H9 (cell line): ENCODE data around the gene BACE2. TPM values are rescaled to one million over a fixed set of nuclear protein-coding genes. Genes with fewer than 3 reads are reported as not detected.
"Not testable (repeated sequence)": the region's sequence is repeated elsewhere in the genome, so short reads cannot be mapped to it uniquely, and the experiment has no call there.

ENCODE experiments used
- DNase-seq: peaks from one replicate; pipeline ENCODE4 v3.0.0-alpha.2; 2017
- H2AFZ ChIP-seq: one replicate; pipeline ENCODE4 v1.6.1; 2013; ENCODE audit warnings: mild to moderate bottlenecking, low read length, control low read depth, moderate library complexity
- H2AK5ac ChIP-seq: 2 replicates; pipeline ENCODE4 v1.6.1; 2013; ENCODE audit warnings: low read length, control low read depth, mixed read lengths; ENCODE audit not compliant: insufficient read length
- H2BK120ac ChIP-seq: one replicate; pipeline ENCODE4 v1.6.1; 2013; ENCODE audit warnings: low read depth, mild to moderate bottlenecking, low read length, control low read depth, inconsistent platforms; ENCODE audit not compliant: poor library complexity, severe bottlenecking
- H2BK12ac ChIP-seq: 2 replicates; pipeline ENCODE4 v1.6.1; 2013; ENCODE audit warnings: low read length, control low read depth, mixed read lengths, low read depth; ENCODE audit not compliant: insufficient read length
- H2BK15ac ChIP-seq: 2 replicates; pipeline ENCODE4 v1.6.1; 2013; ENCODE audit warnings: low read depth, low read length, control low read depth
- H2BK20ac ChIP-seq: one replicate; pipeline ENCODE4 v1.6.1; 2013; ENCODE audit warnings: low read depth, mild to moderate bottlenecking, low read length, control low read depth, inconsistent platforms; ENCODE audit not compliant: poor library complexity, severe bottlenecking
- H2BK5ac ChIP-seq: 2 replicates; pipeline ENCODE4 v1.6.1; 2013; ENCODE audit warnings: low read length, control low read depth, mixed read lengths; ENCODE audit not compliant: insufficient read length
- H3K14ac ChIP-seq: 2 replicates; pipeline ENCODE4 v1.6.1; 2013; ENCODE audit warnings: low read length, control low read depth; ENCODE audit not compliant: insufficient read depth
- H3K18ac ChIP-seq: 2 replicates; pipeline ENCODE4 v1.6.1; 2013; ENCODE audit warnings: low read depth, mild to moderate bottlenecking, mixed read lengths, low read length, control low read depth; ENCODE audit not compliant: insufficient read length
- H3K23ac ChIP-seq: 2 replicates; pipeline ENCODE4 v1.6.1; 2013; ENCODE audit warnings: low read length, control low read depth, mixed read lengths, low read depth; ENCODE audit not compliant: insufficient read length
- H3K23me2 ChIP-seq: 2 replicates; pipeline ENCODE4 v1.6.1; 2013; ENCODE audit warnings: low read depth, mild to moderate bottlenecking, mixed read lengths, low read length, control low read depth; ENCODE audit not compliant: insufficient read length, poor library complexity, severe bottlenecking
- H3K27ac ChIP-seq: 2 replicates; pipeline ENCODE4 v1.5.1; 2013; ENCODE audit warnings: low read length, control low read depth, mixed read lengths, low read depth; ENCODE audit not compliant: insufficient read length
- H3K27me3 ChIP-seq: 2 replicates; pipeline ENCODE4 v1.6.1; 2013; ENCODE audit warnings: low read length, control low read depth, inconsistent platforms; ENCODE audit not compliant: insufficient read depth
- H3K4ac ChIP-seq: 2 replicates; pipeline ENCODE4 v1.6.1; 2013; ENCODE audit warnings: low read depth, mild to moderate bottlenecking, control low read depth, inconsistent platforms, low read length, moderate library complexity
- H3K4me1 ChIP-seq: 2 replicates; pipeline ENCODE4 v1.6.1; 2013; ENCODE audit warnings: low read length, control low read depth, inconsistent platforms; ENCODE audit not compliant: insufficient read depth
- H3K4me2 ChIP-seq: 2 replicates; pipeline ENCODE4 v1.6.1; 2013; ENCODE audit warnings: low read length, control low read depth, mixed read lengths; ENCODE audit not compliant: insufficient read length, insufficient read depth
- H3K56ac ChIP-seq: 2 replicates; pipeline ENCODE4 v1.6.1; 2013; ENCODE audit warnings: low read depth, mild to moderate bottlenecking, mixed read lengths, low read length, control low read depth; ENCODE audit not compliant: insufficient read length
- H3K79me1 ChIP-seq: 2 replicates; pipeline ENCODE4 v1.6.1; 2013; ENCODE audit warnings: low read depth, mild to moderate bottlenecking, moderate library complexity, low read length, control low read depth, inconsistent platforms; ENCODE audit not compliant: insufficient read depth, poor library complexity, severe bottlenecking
- H3K79me2 ChIP-seq: 2 replicates; pipeline ENCODE4 v1.6.1; 2013; ENCODE audit warnings: low read length, control low read depth, inconsistent platforms; ENCODE audit not compliant: insufficient read depth
- H3K9ac ChIP-seq: 2 replicates; pipeline ENCODE4 v1.6.1; 2013; ENCODE audit warnings: low read length, control low read depth, mixed read lengths; ENCODE audit not compliant: insufficient read length; ENCODE audit errors: extremely low read depth
- H3K9me3 ChIP-seq: one replicate; pipeline ENCODE4 v1.6.1; 2013; ENCODE audit warnings: low read depth, low read length, inconsistent platforms; ENCODE audit not compliant: control insufficient read depth
- H3T11ph ChIP-seq: one replicate; pipeline ENCODE4 v1.6.1; 2013; ENCODE audit warnings: mild to moderate bottlenecking, low read length, control low read depth, inconsistent platforms
- H4K20me1 ChIP-seq: one replicate; pipeline ENCODE4 v1.6.1; 2013; ENCODE audit not compliant: control insufficient read depth, insufficient read length, insufficient read depth
- H4K5ac ChIP-seq: 2 replicates; pipeline ENCODE4 v1.6.1; 2013; ENCODE audit warnings: low read depth, mild to moderate bottlenecking, mixed read lengths, low read length, control low read depth; ENCODE audit not compliant: insufficient read length
- H4K8ac ChIP-seq: replicated peaks from 2 replicates; pipeline ENCODE4 v1.6.1; 2013; ENCODE audit warnings: low read length, control low read depth, mixed read lengths, low read depth; ENCODE audit not compliant: insufficient read length
- H4K91ac ChIP-seq: 2 replicates; pipeline ENCODE4 v1.6.1; 2013; ENCODE audit warnings: low read depth, mild to moderate bottlenecking, moderate library complexity, mixed read lengths, low read length, control low read depth; ENCODE audit not compliant: insufficient read length
- H3K27ac Mint-ChIP-seq, 3 experiments: 2 replicates in 2 of 3; 3 replicates in 1 of 3; pipeline ENCODE4 v1.8.0; 2020 to 2021; ENCODE audit warnings: mixed read lengths in 3 of 3, mild to moderate bottlenecking in 1 of 3, moderate library complexity in 1 of 3
- H3K27me3 Mint-ChIP-seq: 2 replicates; pipeline ENCODE4 v1.8.0; 2021; ENCODE audit warnings: low read depth, mild to moderate bottlenecking, moderate library complexity, mixed read lengths
- H3K36me3 Mint-ChIP-seq, 3 experiments: 2 replicates in 2 of 3; 3 replicates in 1 of 3; pipeline ENCODE4 v1.8.0; 2020 to 2021; ENCODE audit warnings: low read depth in 3 of 3, mixed read lengths in 3 of 3; ENCODE audit not compliant: insufficient read depth in 1 of 3
- H3K4me1 Mint-ChIP-seq, 2 experiments: 2 replicates each; pipeline ENCODE4 v1.8.0; 2020; ENCODE audit warnings: mixed read lengths in 2 of 2
- H3K4me3 Mint-ChIP-seq, 2 experiments: 2 replicates in 1 of 2; 3 replicates in 1 of 2; pipeline ENCODE4 v1.8.0; 2020 to 2021; ENCODE audit warnings: mild to moderate bottlenecking in 2 of 2, mixed read lengths in 2 of 2, moderate library complexity in 1 of 2
- H3K9me3 Mint-ChIP-seq, 2 experiments: 2 replicates in 1 of 2; 3 replicates in 1 of 2; pipeline ENCODE4 v1.8.0; 2020; ENCODE audit warnings: mild to moderate bottlenecking in 2 of 2, mixed read lengths in 2 of 2, moderate library complexity in 1 of 2
- WGBS: extraction: QIAGEN DNeasy Blood & Tissue Kit; methylation state at CpG from one replicate; pipeline ENCODE4 v1.1.7; 2013; ENCODE audit warnings: missing lambda C conversion rate, low lambda C conversion rate, mixed read lengths; ENCODE audit not compliant: insufficient read length; ENCODE audit errors: extremely low coverage; 5-methylcytosine and 5-hydroxymethylcytosine counted together
- total RNA-seq: library from RNA; stranded (reverse); gene quantifications from 2 replicates; pipeline ENCODE4 v1.2.1, GENCODE V29; 2021
- TF ChIP-seq, protein P1 (sequence below): fragments of 200-600 bp; sonication (generic); conservative IDR thresholded peaks from 3 replicates; pipeline ENCODE4 v1.8.0; 2021; ENCODE audit warnings: antibody characterized with exemption, mild to moderate bottlenecking

BACE2 gene
- total RNA-seq, 1 experiment from 2014 or later: 8.0 TPM

DNA sequence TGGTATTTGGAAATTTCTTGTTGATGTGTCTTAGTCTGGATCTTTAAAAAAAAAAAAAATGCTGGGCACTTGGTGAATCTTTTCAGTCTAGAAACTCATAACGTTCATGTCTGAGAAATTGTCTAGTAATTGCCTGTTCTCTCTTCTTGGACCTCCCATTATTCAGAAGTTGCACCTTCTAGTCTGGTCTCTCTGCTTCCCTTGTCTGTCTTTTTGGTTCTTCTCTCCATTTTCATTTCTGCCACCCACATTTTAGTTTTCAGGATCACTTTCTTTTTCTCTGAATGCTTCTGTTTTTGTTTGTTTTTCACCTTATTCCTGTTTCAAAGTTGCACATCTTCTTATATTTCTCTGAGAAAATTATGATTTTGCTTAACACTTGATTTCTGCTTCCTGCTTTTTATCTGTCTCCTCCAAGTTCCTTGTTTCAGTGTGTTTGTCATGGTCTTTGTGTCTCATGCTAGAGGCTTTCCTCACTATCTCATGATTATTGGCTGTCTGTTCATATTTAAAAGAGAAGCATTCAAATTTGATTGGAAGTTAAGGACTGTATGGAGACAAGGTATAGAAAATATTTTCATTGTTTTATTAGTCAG is 21.3 kb downstream of the BACE2 start:
- no peak overlapping the region for H2BK12ac ChIP-seq
- no peaks in the 10 kb centered on the region for H3K4me1 ChIP-seq
- no peak overlapping the region for H2AK5ac ChIP-seq
- H2BK5ac ChIP-seq: no peak overlapping the region
- H3K27me3 ChIP-seq: no peaks in the 10 kb centered on the region
- no peak overlapping the region for H3K14ac ChIP-seq
- H2AFZ ChIP-seq: no peak overlapping the region
- H4K5ac ChIP-seq: no peak overlapping the region
- no peaks in the 10 kb centered on the region for H3K27me3 Mint-ChIP-seq
- H2BK15ac ChIP-seq: no peak overlapping the region
- H3K79me2 ChIP-seq: no peaks in the 10 kb centered on the region
- H3K27ac Mint-ChIP-seq: no peak overlapping the region
- no peak overlapping the region for H3K27ac ChIP-seq
- no peak for DNase-seq
- H4K20me1 ChIP-seq: no peaks in the 10 kb centered on the region
- no peak overlapping the region for H3K4ac ChIP-seq
- no peak overlapping the region for H2BK120ac ChIP-seq
- H3K4me1 Mint-ChIP-seq: peaks cover 0 to 5% of the 10 kb centered on the region in 2 experiments
- no peak overlapping the region for H3K4me3 Mint-ChIP-seq
- no peaks in the 10 kb centered on the region for H3K79me1 ChIP-seq
- whole genome bisulfite sequencing: no CpG with 5 or more reads among the region's 1 CpG
- no peaks in the 10 kb centered on the region for H3K9me3 ChIP-seq
- H3K23me2 ChIP-seq: no peaks in the 10 kb centered on the region
- no peak overlapping the region for H3K18ac ChIP-seq
- TF ChIP-seq, protein P1, sequence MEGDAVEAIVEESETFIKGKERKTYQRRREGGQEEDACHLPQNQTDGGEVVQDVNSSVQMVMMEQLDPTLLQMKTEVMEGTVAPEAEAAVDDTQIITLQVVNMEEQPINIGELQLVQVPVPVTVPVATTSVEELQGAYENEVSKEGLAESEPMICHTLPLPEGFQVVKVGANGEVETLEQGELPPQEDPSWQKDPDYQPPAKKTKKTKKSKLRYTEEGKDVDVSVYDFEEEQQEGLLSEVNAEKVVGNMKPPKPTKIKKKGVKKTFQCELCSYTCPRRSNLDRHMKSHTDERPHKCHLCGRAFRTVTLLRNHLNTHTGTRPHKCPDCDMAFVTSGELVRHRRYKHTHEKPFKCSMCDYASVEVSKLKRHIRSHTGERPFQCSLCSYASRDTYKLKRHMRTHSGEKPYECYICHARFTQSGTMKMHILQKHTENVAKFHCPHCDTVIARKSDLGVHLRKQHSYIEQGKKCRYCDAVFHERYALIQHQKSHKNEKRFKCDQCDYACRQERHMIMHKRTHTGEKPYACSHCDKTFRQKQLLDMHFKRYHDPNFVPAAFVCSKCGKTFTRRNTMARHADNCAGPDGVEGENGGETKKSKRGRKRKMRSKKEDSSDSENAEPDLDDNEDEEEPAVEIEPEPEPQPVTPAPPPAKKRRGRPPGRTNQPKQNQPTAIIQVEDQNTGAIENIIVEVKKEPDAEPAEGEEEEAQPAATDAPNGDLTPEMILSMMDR: no peak
- H3K36me3 Mint-ChIP-seq: peaks cover 3 to 7% (median 4%) of the 10 kb centered on the region in 3 experiments; a peak in 3 of 7 replicates
- H3K4me2 ChIP-seq: no peak overlapping the region
- H2BK20ac ChIP-seq: no peak overlapping the region
- no peak overlapping the region for H4K91ac ChIP-seq
- peaks cover 6 to 7% of the 10 kb centered on the region in 2 experiments; a peak in 4 of 5 replicates for H3K9me3 Mint-ChIP-seq
- H3T11ph ChIP-seq: no peak overlapping the region
- H3K9ac ChIP-seq: no peak overlapping the region
- no peak overlapping the region for H3K23ac ChIP-seq
- no peak overlapping the region for H4K8ac ChIP-seq
- H3K56ac ChIP-seq: no peak overlapping the region

DNA sequence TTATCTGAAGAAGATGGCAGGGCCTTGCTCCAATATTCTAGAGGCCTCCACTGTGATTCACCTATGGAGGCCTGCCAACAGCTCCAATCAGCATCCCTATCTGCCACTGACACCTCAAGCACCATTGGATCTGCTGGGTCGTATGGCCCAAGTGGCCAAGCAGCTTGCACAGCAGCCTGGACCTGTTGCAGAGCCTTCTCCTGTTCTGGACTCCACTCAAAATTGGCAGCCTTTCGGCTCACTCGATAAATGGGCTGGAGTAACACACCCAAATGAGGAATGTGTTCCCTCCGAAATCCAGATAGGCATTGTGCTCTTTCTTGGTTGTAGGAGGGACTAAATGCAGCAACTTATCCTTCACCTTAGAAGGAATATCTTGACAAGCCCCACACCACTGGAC is 24.6 kb downstream of the BACE2 start:
- not testable (repeated sequence) for H2BK120ac ChIP-seq, H3K18ac ChIP-seq, H2AK5ac ChIP-seq, H2BK20ac ChIP-seq, H3K9ac ChIP-seq, H3K4me3 Mint-ChIP-seq, H4K91ac ChIP-seq, H4K20me1 ChIP-seq, H3K9me3 Mint-ChIP-seq, H3K4me1 ChIP-seq, H3K27ac Mint-ChIP-seq, H3K79me2 ChIP-seq, H3K14ac ChIP-seq, H3K79me1 ChIP-seq, H3K27ac ChIP-seq, H3K4me1 Mint-ChIP-seq, H3K9me3 ChIP-seq, H2BK5ac ChIP-seq, H3K23me2 ChIP-seq, H2AFZ ChIP-seq, H3K4me2 ChIP-seq, H4K5ac ChIP-seq, H4K8ac ChIP-seq, H3K56ac ChIP-seq, H2BK12ac ChIP-seq, H3K27me3 Mint-ChIP-seq, H3K27me3 ChIP-seq, H3T11ph ChIP-seq, H3K36me3 Mint-ChIP-seq, DNase-seq, H3K4ac ChIP-seq, H2BK15ac ChIP-seq, H3K23ac ChIP-seq
- WGBS: no CpG with 5 or more reads among the region's 4 CpGs
